LNCaP clone FGC (cell line): ENCODE data around the gene SLC4A11.
A peak's percentile ranks its signal among the peaks of the same experiment; 100 is the strongest.

Experiments
- DNase-seq: peaks from one replicate; pipeline ENCODE4 v3.0.0-alpha.2; 2011; ENCODE audit warnings: low read depth
- H3K4me3 ChIP-seq: 2 replicates; pipeline ENCODE4 v1.5.1; 2011; ENCODE audit warnings: mild to moderate bottlenecking, low read depth, low read length, control low read depth
- TF ChIP-seq, protein P1 (sequence below): IDR thresholded peaks from 2 replicates; pipeline ENCODE4 v1.5.1; 2012; ENCODE audit warnings: mild to moderate bottlenecking; ENCODE audit not compliant: control insufficient read depth, insufficient read depth; ENCODE audit errors: extremely low read depth

SLC4A11 gene

DNA sequence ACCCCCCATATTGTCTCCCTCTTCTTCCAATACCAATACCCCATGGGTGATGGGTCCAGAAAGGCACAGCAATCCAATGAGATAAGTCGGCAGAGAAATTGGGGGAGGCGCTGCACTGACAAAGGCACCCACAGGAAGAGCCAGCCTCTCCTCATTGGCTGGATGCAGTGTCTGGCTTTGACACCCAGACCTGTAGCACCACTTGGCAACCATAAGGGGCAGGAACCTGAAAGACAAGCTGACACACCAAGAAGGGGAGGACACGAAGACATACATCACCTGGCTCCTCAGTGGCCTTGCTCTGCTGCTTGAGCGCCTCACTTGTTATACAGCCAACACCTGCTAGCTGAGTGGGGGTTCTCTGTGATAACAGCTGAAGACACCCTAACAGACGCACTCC lies 19.4 kb upstream of the SLC4A11 start:
- no peak for DNase-seq
- no peak overlapping the region for H3K4me3 ChIP-seq
- TF ChIP-seq, protein P1, sequence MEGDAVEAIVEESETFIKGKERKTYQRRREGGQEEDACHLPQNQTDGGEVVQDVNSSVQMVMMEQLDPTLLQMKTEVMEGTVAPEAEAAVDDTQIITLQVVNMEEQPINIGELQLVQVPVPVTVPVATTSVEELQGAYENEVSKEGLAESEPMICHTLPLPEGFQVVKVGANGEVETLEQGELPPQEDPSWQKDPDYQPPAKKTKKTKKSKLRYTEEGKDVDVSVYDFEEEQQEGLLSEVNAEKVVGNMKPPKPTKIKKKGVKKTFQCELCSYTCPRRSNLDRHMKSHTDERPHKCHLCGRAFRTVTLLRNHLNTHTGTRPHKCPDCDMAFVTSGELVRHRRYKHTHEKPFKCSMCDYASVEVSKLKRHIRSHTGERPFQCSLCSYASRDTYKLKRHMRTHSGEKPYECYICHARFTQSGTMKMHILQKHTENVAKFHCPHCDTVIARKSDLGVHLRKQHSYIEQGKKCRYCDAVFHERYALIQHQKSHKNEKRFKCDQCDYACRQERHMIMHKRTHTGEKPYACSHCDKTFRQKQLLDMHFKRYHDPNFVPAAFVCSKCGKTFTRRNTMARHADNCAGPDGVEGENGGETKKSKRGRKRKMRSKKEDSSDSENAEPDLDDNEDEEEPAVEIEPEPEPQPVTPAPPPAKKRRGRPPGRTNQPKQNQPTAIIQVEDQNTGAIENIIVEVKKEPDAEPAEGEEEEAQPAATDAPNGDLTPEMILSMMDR, result no peak

DNA sequence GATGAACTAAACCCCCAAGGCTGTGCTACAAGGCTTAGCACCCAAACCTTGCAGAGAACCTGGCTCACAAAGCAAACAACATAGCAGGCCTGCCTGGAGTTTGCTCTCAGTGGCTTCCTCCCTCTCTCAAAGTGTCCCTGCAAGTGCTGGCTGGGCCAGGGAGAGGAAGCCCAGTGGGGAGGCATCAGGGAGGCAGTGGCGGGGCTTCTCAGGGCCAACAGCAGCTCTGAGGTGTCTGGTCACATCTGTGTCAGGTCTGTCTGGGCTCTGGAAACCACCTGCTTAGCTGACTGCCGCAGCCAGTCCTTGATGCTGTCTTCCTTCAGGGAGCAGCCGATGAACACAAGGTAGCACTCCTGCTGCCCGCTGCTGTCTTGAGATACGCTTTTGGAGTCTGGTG lies 16.7 kb upstream of the SLC4A11 start:
- H3K4me3 ChIP-seq, result no peak overlapping the region
- TF ChIP-seq, protein P1, result no peak
- DNase-seq, result no peak

DNA sequence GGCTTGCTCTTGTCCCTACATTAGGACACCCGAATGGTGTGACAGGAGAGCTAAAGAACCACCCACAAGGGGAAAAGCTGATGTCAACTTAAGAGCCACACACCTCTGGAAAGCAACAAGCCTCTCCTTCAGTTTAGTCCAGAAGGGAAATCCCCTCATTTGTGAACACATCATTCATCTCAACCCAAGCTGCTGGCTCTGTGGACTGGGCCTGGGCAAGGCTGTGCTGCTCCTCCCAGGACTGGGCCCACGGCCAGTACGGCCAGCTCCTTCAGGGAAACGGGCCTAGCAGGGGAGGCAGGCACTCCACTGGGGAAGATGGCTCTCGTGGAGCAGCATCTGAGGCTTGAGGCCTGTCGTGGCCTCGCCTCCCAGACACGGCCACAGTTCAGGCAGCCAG lies 12.8 kb upstream of the SLC4A11 start:
- peak; percentile 15 for DNase-seq
- H3K4me3 ChIP-seq, result no peak overlapping the region
- TF ChIP-seq, protein P1, result no peak

DNA sequence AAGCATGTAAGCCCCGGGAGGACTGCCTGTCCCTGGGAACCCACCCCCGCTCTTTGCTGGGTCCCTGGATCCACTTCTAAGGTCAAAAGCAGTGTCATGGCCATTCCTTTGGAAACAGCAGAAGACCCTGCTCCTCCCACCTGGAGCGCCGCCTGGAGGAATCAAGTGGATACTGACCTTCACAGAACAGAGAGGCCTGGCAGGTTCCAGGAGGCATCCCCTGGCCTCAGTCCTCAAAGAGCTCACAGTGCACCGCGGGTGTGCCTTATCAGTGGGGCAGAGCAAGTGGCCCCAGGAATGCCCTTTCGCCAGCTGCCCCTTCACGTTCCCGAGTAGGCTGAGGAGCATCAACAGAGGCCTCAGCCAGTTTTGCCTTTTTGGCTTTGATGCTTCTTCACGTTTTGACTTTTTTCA lies 11.1 kb upstream of the SLC4A11 start:
- DNase-seq, result no peak
- TF ChIP-seq, protein P1, result peak; percentile 9; the same call in 1 of the 2 replicates
- no peak overlapping the region for H3K4me3 ChIP-seq

DNA sequence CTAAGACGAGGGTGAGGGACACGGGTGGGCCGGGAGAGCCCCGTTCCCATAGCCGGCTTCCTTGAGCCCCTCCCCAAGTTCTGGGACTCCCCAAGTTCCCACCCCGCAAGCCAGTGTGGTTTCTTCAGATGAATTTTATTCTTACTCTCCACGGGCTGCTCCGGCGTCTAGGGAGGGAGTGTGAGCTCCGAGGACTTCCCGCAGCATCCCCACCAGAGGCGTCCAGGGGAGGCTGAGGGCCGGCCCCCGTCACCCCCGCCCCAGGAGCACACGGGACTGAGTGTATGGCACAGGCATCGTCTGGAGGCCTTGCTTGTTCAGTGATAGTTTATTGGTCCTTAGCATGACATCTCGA lies 10.0 kb upstream of the SLC4A11 start:
- DNase-seq, result no peak
- TF ChIP-seq, protein P1, result no peak
- H3K4me3 ChIP-seq, result no peak overlapping the region

DNA sequence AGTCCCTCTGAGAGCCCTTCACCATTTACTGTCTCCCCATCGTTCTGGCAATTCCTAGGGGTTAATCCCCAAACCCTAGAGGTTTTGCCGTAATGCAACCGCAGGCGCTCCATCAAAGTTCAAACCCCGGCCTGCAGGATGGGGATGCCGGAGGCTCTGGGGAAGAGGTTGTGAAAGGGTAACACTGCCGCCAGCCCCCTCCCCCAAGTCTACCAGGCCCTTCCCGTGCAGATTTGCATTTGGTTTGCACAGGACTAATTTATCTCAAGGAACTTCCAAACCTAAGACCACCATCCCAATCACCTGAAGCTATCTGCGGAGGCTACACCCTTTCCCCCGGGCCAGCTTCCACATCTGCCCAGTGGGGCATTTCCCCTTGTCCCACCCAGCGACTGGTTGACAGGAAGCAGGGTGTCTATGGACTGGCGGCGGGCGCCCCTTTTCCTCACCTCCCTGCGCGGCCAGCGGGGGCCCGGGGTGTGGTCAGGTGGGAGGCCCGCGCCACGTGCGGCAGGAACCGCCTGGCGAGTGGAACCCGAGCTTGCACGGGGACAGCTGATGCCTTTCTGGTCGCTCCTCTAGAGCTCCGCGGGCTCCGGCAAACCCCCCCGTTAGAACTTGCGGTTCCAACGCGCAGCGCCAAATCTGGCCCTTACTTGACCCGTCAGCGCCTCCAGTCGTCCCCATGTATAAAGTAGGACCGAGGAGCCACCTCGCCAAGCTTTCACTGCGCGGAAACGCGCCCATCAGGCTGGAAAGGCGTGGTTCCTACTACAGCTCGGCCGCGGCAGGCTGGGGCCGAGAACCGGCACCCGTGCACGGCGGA lies 9.4 kb upstream of the SLC4A11 start:
- TF ChIP-seq, protein P1, result no peak
- H3K4me3 ChIP-seq, result no peak overlapping the region
- no peak for DNase-seq

DNA sequence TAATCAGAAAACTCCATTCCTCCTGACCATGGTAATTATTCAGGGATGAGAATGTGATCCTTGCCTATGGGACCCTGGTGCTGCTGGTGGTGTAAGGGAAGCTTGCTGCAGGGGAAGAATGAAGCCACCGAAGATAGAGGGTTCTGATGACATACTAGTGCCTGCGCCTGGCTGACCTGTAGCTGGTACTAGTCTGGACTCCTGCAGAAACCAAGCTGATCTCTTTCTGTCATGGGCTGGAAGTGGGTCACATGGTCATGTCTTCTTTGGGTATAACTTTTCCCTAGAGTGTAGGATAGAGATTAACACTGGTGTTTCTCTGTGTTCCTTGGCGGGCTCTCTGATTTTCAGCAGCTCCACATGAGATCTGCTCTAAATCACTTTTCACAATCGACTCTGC lies 8.6 kb upstream of the SLC4A11 start:
- no peak overlapping the region for H3K4me3 ChIP-seq
- TF ChIP-seq, protein P1, result no peak
- no peak for DNase-seq
